Effector CD4-positive, alpha-beta T cell (primary cell): Measurements from ENCODE around the gene ARSG.

Experiments used
- DNase-seq: peaks from one replicate; pipeline ENCODE4 v3.0.0-alpha.2; 2020

ARSG gene

DNA sequence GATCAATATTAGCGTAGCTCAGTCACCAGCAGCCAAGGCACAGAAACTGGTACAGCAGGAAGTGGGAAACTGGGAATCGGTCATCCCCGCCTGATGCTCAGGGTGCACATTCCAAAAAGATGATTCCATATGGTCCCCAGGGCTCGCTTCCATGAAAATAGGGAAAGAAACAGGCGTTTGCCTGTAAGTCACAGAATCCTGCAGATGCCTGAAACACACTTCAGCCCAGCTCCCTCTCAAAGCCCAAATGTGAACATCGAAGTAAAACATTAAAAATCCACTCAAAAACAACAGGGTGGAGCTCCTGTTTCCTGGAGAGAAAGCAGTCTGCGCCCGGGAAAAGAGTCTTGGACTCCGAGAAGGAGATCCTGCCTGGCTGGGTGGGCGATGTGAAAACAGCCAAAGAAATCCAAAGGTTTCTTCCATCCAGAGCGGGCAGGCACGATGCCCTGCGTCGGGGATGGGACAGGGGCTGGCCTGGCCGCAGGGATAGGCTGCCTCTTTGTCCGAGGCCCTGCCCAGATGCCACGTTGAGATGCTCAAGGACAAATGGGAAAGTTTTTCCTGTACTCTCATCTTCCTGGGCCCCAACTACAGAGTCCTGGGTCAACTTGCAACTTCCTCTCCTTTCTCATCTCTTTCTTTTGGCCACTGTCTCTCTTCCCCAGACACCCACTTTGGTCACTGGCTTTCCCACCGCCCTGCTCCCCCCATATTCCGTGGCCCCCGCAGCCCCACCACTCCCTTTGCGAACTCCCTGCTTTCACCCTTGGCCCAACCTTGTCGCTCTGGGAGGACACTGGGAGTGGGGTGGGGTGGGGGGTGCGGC lies 165.3 kb downstream of the ARSG start:
- no peak for DNase-seq

GRCh38 chr17:68457168-68457538 lies 165.9 kb downstream of the ARSG start, which contains the start of gene WIPI1:
Gene WIPI1, minus strand, starts transcription at chr17:68457496. Its CDS starts 75 bp downstream, at chr17:68457421.
- no peak for DNase-seq

DNA sequence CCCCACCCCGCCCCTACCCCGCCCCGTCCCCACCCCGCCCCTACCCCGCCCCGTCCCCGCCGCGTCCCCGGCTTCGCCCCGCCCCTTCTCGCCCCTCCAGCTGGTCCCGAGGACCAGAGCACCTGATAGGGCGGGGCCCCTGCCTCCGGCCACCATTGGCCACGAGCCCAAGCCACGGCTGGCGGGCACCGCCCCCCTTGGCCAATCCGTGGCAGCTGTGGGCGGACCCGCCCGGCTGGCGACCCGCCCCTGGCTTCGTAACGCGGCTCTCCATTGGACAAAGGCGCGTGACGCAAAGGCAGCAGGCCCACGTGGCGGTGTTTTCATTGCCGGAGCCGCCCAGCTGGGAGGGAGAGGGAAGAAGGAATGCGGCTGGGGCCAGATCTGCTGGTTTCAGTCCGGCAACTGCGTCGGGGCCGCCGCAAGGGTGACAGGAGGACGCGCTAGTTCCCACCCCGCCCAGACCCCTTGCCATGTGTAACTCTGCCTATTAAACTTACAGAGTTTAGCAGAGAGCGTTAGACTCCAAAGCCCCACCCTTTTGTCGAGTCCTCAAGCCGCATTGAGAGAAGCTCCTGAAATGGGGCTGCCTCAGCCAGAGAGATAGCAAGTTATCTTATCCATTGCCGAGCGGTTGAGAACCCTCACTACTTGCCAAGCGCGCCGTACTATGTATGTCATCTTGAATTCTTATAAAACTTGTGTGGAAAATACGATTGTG lies 166.4 kb downstream of the ARSG start:
- peak; percentile 98 for DNase-seq

- DNase-seq, result no peak
Observed at GRCh38 chr17:68458260-68459036, 167.2 kb downstream of the ARSG start.

- DNase-seq, result no peak
Observed at GRCh38 chr17:68459037-68459639, 167.8 kb downstream of the ARSG start.

- DNase-seq, result no peak
Observed at GRCh38 chr17:68460146-68460545, 168.9 kb downstream of the ARSG start.

DNA sequence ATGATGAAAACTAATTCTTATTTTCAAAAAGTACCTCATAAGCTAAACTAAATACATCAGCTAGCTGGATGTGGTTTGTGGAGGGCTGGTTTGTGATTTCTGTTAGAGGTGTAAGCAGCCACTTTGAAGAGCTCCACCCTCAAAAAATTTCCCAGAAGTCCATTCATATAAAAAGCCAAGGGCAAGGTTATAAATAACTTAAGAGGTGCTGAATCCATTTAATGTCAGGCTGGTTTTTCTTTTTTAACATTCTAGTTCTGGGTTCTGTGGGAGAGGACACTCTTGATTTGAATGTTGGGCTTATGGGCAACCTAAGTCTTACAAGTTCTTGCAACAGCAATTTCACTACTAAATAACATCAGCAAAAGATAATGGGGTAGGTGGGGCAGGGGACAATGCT lies 169.4 kb downstream of the ARSG start:
- peak; percentile 19 for DNase-seq

GRCh38 chr17:68461122-68461539 lies 169.8 kb downstream of the ARSG start:
- DNase-seq, result no peak

DNA sequence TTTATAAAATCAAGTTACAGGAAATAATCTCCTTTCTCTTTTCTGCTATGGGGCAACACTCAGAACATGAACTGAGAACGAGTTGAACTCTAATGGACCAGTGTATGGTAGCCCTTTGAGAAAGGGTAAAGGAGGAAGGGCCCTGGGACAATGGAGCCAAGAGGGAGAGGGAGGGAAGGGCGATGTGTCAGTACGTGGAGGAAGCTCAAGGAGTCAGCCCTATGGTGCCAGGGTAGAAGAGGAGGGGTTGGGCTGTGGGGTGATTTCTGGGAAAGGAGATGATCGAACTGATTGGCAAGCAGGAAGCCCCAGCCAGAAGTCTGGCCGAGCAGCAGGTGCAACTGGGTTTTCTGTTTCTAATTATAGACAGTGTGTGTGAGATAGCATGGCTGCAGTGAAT lies 170.3 kb downstream of the ARSG start:
- no peak for DNase-seq

GRCh38 chr17:68462381-68463210 lies 171.3 kb downstream of the ARSG start:
- DNase-seq, result peak; percentile 61

DNA sequence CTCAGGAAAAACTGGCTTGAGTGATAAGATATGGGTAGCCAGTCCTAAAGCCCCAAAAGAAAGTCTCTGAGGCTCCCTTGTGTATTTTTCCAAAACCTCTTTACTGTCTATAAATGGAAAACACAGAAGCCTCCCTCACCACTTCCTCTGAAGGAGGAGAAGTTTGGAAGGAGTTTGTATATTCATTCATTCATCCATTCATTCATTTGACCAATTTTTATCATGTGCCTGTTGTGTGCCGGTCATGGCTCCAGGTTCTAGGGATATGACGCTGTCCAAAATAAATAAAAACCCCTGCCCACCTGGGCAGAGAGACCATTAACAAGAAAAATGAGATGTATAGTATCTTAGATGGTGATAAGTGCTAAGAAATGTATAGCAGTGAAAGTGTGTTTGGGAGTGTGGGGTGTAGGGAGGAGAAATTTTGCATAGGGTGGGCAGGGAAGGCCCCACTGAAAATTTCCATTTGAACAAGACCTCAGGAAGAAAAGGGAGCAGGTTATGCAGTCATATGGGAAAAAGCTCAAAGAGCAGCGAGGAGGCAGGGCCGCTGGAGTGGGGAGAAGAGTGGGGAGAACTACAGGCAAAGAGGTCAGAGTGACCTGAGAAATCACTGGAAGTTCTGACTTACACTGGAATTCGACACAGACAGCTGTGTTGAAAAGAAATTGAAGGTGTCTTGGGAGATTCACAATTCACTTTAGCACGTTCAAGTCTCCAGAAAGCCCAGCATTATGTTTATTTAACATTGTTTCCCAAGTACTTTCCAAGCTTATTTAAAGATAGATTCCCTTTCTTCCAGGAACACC lies 172.1 kb downstream of the ARSG start:
- no peak for DNase-seq

DNA sequence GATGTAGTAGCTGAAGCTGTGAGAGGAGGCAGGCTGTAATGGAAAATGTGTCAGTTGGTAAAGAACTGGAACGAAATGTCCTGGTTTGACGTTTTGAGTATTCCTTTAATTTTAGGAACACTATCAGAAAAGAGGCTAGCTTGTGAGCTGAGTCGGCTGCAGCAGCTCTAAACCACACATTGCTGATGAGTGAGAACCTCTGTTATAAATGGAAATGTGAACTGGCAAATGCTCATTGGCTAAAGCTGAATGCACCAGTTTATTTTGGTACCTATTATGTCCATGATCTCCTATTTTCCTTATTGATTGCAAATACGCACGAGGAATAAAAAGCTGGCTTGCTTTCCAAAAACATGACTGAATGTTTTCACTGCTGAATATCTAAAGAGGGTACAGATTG lies 177.0 kb downstream of the ARSG start:
- no peak for DNase-seq

- no peak for DNase-seq
Observed at GRCh38 chr17:68468788-68469187, 177.5 kb downstream of the ARSG start.
